ENCODE measurements around the gene ELK3.

DNA sequence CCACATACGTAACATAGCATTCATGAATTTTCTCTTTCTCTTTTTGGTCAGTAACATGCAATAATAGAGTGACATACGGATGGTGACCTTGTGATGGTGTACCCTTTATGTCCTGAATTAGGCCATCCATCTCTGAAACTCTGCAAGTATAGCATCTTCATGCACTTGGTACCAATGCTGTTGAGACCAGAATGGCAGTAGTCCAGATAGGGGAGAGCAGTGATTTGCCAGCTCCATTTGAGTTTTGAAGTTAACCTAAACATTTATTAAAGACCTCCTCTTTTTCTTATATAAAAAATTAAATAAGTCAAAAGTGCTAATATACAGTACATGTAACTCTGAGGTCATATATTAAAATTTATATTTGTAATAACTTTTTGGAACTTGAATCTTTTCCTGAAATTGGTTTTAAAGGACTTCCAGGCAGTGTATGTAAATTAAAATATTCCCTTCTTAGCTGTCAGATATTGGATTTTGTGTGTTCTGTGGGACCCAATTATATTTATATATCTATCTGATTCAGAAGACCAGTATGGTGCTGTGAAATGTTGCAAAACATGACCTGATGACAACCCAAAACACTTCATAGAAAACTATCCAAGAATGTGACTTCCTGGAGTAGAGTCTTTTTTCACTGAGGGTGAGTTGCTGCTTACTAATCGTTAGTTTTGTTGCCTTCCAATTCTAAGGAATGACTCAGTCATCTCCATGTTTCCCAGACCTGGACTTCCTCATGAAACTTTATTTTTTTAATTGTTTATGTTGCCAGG lies 3.5 kb downstream of the ELK3 start:
- TF ChIP-seq, protein P1, sequence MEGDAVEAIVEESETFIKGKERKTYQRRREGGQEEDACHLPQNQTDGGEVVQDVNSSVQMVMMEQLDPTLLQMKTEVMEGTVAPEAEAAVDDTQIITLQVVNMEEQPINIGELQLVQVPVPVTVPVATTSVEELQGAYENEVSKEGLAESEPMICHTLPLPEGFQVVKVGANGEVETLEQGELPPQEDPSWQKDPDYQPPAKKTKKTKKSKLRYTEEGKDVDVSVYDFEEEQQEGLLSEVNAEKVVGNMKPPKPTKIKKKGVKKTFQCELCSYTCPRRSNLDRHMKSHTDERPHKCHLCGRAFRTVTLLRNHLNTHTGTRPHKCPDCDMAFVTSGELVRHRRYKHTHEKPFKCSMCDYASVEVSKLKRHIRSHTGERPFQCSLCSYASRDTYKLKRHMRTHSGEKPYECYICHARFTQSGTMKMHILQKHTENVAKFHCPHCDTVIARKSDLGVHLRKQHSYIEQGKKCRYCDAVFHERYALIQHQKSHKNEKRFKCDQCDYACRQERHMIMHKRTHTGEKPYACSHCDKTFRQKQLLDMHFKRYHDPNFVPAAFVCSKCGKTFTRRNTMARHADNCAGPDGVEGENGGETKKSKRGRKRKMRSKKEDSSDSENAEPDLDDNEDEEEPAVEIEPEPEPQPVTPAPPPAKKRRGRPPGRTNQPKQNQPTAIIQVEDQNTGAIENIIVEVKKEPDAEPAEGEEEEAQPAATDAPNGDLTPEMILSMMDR (IDR thresholded peaks at IDR 0.05) = no peak
- no peak for TF ChIP-seq POLR2A (IDR thresholded peaks at IDR 0.05)

Data from body of pancreas (tissue), 4 donors.